HUES64 (cell line): ENCODE measurements around the gene ZG16B.

Source experiments
- H3K27ac ChIP-seq: 2 replicates; pipeline ENCODE4 v1.7.0; 2013; ENCODE audit warnings: low read depth, low read length, inconsistent platforms
- H3K27me3 ChIP-seq: 2 replicates; pipeline ENCODE4 v1.6.1; 2013; ENCODE audit warnings: mild to moderate bottlenecking, low read length; ENCODE audit not compliant: insufficient read depth
- H3K36me3 ChIP-seq: 2 replicates; pipeline ENCODE4 v1.6.1; 2013; ENCODE audit warnings: mild to moderate bottlenecking, low read length; ENCODE audit not compliant: insufficient read depth
- H3K4me1 ChIP-seq: 2 replicates; pipeline ENCODE4 v1.6.1; 2013; ENCODE audit warnings: mild to moderate bottlenecking, low read length, moderate library complexity; ENCODE audit not compliant: insufficient read depth
- H3K4me3 ChIP-seq: 2 replicates; pipeline ENCODE4 v1.5.1; 2013; ENCODE audit warnings: mild to moderate bottlenecking, low read length, moderate library complexity
- H3K9ac ChIP-seq: 2 replicates; pipeline ENCODE4 v1.6.1; 2013; ENCODE audit warnings: mild to moderate bottlenecking, low read depth, low read length
- H3K9me3 ChIP-seq: 2 replicates; pipeline ENCODE4 v1.6.1; 2013; ENCODE audit warnings: low read depth, low read length; ENCODE audit not compliant: insufficient read depth
- WGBS: fragments of 150-250, 120-280 bp; methylation state at CpG from one replicate; pipeline ENCODE4 v1.1.7; 2013; ENCODE audit warnings: missing lambda C conversion rate; 5-methylcytosine and 5-hydroxymethylcytosine counted together

The ZG16B gene

DNA sequence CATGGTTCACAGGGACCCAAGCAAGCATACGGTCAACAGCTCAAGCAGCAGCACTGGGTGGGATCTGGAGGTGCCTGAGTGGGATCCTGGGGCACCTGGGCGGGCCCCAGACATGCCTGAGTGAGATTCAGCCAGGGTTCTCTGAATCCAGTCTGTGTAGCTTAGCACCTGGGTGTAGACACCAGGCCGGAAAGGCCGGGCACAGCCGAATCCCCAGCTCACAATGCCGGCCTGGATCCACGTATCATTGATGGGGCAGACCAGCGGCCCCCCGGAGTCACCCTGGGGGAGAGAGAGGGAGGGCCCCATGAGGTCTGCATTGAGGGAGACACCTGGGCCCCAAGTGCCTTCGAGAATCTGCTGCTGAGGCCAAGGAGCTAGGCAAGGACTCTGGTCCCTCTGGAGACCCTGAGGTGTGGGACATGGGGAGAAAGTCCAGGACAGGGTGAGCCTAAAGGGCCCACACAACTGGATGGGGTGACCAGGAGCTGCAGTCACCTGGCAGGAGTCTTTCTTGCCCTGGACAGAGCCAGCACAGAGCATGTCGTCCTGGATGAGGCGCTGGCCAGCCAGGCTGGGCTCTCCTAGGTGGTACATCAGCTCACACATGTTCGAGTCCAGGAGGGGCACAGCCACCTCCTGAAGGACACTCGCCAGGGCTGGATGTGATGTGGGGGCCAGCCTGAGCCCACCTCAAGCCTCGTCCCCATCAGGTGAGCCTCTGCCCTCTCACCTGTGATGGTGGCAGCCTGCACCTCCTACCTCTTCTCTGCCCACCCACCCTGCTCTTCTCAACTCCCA, 9.7 kb downstream of the ZG16B start:
- H3K36me3 ChIP-seq: no peaks in the 10 kb centered on the region
- no peak overlapping the region for H3K9ac ChIP-seq
- 92% methylated on average over 15 of the region's 15 CpGs for WGBS
- no peaks in the 10 kb centered on the region for H3K9me3 ChIP-seq
- no peaks in the 10 kb centered on the region for H3K27me3 ChIP-seq
- no peak overlapping the region for H3K27ac ChIP-seq
- H3K4me1 ChIP-seq: peaks cover 9% of the 10 kb centered on the region; the same call in 1 of the 2 replicates
- H3K4me3 ChIP-seq: no peak overlapping the region

DNA sequence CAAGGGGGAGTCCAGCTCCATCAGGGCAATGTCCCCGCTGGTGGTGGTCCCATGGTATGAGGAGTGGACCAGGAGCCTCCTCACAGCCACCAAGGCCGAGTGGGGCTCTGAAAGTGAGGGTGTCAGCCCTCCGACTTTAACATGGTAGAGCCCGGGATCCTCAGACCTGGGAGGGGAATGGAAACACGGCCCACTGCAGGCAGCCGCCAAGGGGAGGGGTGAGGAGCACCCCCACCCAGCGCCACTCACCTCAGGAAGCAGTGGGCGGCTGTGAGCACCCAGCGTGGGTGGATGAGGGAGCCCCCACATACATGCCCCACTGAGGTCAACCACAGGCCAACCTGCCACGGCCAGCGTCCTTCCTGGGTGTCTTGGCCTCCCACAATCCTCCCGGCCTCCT, 10.8 kb downstream of the ZG16B start:
- Histone ChIP-seq H3K27me3 (no peaks in the 10 kb centered on the region), H3K9ac (no peak overlapping the region), H3K27ac (no peak overlapping the region), H3K4me3 (no peak overlapping the region), H3K9me3 (no peaks in the 10 kb centered on the region), H3K36me3 (no peaks in the 10 kb centered on the region), H3K4me1 (peaks cover 8% of the 10 kb centered on the region; the same call in 1 of the 2 replicates)
- WGBS: 89% methylated on average over 12 of the region's 12 CpGs

DNA sequence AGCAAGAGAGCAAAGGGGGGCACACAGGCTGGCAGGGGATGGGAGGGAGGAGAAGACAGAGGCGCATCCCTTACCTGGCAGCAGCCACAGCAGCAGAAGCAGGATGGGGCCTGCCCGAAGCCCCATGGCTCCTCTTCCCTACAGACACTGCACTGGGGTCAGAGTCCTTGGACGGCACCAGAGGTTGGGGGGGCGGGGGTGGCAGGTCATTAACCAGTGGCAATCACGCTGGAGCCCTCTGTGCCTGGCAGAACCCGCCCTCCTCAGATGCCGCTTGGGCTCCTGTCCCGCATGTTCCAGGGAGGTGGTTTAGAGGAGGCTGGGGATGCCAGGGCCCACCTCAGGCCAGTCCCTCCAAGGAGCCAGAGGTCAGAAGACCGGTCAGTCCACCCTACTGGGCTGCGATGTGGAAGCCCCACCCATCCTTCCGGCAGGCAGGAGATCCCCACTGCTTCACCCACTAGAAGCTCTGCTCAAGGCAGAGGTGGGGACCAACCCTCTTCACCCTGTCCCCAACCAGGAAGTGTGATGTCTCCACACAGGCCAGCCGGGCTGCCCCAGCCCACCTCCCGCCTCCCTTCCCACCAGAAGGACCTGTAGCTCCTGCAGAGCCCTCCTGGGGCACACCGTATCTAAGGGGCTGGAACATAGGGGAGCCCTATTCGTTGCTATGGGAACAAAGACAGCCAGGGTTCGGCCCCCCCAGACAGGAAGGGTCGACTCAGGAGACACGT, 11.7 kb downstream of the ZG16B start:
- 89% methylated on average over 18 of the region's 18 CpGs for WGBS
- H3K9me3 ChIP-seq: no peaks in the 10 kb centered on the region
- no peak overlapping the region for H3K27ac ChIP-seq
- H3K36me3 ChIP-seq: no peaks in the 10 kb centered on the region
- H3K4me3 ChIP-seq: no peak overlapping the region
- peaks cover 4% of the 10 kb centered on the region; the same call in 1 of the 2 replicates for H3K4me1 ChIP-seq
- H3K27me3 ChIP-seq: no peaks in the 10 kb centered on the region
- H3K9ac ChIP-seq: no peak overlapping the region

DNA sequence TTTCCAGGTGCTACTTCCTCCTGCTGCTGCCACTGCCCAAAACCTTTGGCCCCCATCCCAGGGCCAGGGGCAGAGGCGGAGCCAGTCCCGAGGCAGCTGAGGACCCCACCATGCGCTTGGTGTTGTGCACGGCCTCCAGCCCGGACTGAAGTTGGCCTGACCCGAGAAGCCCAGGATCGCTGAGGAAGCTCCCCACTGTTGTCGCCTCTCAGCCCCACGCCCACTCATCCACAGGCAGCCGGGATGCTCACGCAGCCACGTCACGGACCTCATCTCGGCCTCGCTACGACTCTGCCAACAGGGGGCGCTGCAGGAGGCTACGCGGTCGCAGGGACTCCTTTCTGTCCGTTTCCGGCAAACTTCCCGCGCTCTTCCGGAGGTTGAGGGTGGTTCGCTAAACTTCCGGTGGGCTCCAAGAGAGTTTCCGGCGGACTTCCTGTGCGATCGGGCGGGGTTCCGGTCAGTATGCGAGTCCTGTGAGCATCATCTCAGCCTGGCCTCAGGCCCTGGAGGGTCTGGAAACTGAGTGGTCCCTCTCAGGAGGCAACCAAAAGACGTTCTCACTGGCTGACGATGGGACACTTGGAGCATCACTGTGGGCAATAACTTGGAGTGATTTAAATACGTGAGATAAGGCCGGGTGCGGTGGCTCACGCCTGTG, 12.4 kb downstream of the ZG16B start:
- Histone ChIP-seq H3K4me3 (no peak overlapping the region), H3K9ac (no peak overlapping the region), H3K4me1 (peaks cover 4% of the 10 kb centered on the region; the same call in 1 of the 2 replicates), H3K27me3 (no peaks in the 10 kb centered on the region), H3K27ac (no peak overlapping the region), H3K9me3 (no peaks in the 10 kb centered on the region), H3K36me3 (no peaks in the 10 kb centered on the region)
- WGBS: 80% methylated on average over 40 of the region's 40 CpGs

DNA sequence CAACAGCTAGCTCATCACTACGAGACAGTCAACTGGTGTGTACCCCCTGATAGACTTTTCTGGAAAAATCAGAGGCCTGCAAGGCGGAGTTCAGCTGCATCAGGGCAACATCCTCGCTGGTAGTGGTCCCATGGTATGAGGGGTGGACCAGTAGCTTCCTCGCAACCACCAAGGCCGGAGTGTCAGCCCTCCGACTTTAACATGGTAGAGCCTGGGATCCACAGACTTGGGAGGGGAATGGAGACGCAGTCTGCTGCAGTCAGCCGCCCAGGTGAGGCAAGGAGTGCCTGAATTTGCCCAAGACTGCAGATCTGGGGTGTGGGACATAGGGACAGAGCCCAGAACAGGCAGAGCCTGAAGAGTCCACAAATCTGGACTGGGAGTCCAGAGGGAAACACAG, 13.4 kb downstream of the ZG16B start:
- Histone ChIP-seq H3K27ac (no peak overlapping the region), H3K4me3 (no peak overlapping the region), H3K9me3 (no peaks in the 10 kb centered on the region), H3K36me3 (no peaks in the 10 kb centered on the region), H3K27me3 (no peaks in the 10 kb centered on the region), H3K4me1 (peaks cover 4% of the 10 kb centered on the region; the same call in 1 of the 2 replicates), H3K9ac (no peak overlapping the region)
- WGBS: 87% methylated on average over 8 of the region's 8 CpGs

DNA sequence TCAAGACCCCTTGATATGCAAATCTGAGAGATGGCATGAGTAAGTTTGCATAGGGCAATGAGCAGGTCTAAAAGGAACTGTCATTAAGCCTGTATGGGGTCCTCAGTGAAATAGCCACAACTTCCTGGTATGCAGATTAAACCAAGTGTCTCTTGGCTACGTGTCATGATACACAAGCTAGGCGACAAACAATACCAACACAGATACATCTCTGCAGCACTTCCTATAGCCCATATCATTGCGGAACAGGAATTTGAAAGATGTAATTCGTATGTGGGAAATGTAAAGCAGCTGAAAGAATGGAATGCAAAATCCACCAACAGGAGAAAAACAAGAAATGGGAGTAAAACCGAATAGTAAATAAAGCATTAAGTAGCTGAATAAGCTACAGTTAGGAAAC, 15.0 kb downstream of the ZG16B start:
- H3K27ac ChIP-seq: no peak overlapping the region
- peaks cover 4% of the 10 kb centered on the region; the same call in 1 of the 2 replicates for H3K4me1 ChIP-seq
- WGBS: 64% methylated on average over 5 of the region's 5 CpGs
- H3K27me3 ChIP-seq: 0 out of 2 replicates have a peak, but pooled peaks cover 4% of the 10 kb centered on the region
- H3K4me3 ChIP-seq: no peak overlapping the region
- no peak overlapping the region for H3K9ac ChIP-seq
- no peaks in the 10 kb centered on the region for H3K36me3 ChIP-seq
- H3K9me3 ChIP-seq: no peaks in the 10 kb centered on the region

DNA sequence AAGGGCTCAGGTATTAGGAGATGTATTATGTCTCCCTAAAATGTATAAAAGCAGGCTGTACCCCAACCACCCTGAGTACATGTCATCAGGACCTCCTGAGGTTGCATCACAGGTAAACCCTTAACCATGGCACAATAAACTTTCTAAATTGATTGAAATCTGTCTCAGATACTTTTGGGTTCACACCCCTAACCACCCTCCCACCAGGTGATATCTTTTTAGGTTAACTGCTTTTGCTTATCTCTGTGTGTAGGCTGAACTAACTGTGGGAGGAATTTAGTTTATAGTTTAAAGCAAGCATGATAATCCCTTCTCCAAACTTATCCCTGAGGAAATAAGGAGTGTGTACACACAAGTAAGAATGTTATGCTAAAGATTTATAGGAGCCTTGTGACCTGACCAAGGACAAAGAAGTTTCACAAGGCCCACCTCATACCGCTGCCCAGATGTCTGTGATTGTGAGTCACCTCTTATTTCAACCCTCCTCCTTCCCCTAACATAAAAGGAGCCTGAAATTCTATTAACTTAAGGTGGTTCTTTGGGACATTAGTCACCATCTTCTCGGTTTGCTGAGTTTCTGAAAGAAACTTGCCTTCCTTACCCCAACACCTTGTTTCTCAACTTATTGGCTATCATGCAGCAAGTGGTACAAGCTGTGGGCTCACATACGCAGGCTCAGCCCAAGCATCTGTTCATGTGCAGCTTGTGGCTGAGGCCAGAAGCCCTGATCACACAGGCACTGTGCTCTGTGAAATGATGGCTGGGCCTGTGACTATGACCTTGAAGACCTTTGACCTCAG, 16.6 kb downstream of the ZG16B start:
- Histone ChIP-seq H3K4me1 (peaks cover 4% of the 10 kb centered on the region; the same call in 1 of the 2 replicates), H3K27ac (no peak overlapping the region), H3K36me3 (no peaks in the 10 kb centered on the region), H3K4me3 (no peak overlapping the region), H3K9me3 (no peaks in the 10 kb centered on the region), H3K9ac (no peak overlapping the region), H3K27me3 (peaks cover 6% of the 10 kb centered on the region; the same call in 1 of the 2 replicates)
- 68% methylated on average over 3 of the region's 3 CpGs for WGBS

DNA sequence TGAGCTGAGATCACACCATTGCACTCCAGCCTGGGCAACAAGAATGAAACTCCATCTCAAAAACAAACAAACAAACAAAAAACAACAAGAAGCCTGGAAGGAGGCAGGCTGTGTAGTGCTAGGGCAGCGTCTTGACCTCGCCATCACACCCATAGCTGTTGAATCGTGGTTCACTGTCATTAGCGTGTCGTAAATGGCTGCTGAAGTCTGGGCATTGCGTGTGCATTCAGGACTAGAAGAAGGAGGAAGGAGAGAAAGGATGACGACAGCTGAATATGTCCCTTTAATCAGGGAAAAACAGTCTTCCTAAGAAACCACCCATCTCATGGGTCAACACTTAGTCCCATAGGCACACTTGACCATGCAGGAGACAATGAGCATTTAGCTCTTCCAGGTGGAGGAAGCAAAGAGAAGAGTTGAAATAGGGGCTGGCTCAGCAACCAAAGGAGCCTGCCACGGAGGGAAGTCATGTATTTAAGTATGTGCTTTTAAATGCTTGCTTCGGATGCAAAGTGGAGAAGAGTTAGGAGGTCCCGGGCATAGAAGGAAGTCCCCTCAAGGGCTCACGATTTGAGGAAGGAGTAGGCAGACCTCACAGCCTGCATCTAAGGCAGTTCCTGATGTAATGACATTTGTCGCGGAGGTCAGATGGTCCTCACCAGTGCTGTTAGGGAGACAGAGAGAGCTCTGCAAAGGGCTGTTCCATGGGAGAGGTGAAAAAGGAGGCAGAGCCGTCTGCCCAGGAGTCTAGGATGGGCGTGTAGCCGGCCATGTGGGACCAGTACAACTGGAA, 19.0 kb downstream of the ZG16B start:
- peaks cover 2% of the 10 kb centered on the region; the same call in 1 of the 2 replicates for H3K9me3 ChIP-seq
- no peak overlapping the region for H3K4me3 ChIP-seq
- WGBS: 89% methylated on average over 16 of the region's 16 CpGs
- H3K9ac ChIP-seq: no peak overlapping the region
- H3K27me3 ChIP-seq: peaks cover 6% of the 10 kb centered on the region; the same call in 1 of the 2 replicates
- H3K4me1 ChIP-seq: peaks cover 4% of the 10 kb centered on the region; the same call in 1 of the 2 replicates
- no peaks in the 10 kb centered on the region for H3K36me3 ChIP-seq
- no peak overlapping the region for H3K27ac ChIP-seq

DNA sequence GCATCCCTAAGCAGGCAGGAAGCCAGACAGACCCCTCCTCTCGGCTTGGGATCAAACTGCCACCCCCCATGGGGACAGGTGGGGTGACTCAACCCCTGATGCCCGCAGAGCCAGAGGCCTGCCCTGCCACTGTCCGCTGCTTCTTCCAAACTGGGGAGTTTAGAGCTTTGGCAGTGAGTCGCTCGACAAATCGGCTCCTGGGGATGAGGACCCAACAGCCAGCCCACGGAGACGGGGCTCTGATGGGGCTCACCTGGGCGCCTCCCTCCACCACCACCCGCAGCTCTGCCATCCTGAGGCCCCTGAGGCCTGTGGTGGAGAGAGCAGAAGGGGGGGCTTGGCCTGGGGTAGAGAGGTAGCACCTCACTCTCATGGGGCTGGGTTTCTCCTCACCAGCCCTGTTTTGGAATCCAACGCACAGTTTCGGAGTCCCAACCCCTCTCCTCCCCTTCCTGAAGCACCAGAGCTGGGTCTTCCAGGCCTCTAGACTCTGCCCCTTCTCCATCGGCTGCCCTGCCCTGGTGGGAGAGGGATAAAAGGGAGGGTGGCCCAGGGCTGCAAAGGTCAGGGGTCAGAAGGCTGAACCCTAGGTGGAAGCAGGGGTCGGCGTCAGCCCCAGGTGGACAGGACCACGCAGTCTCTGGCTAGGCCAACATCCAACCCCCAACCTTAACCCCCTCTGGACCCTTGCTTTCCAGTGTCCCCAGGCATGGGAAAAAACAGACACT, 22.1 kb downstream of the ZG16B start:
- Histone ChIP-seq H3K9me3 (peaks cover 10% of the 10 kb centered on the region), H3K9ac (no peak overlapping the region), H3K4me3 (no peak overlapping the region), H3K27me3 (peaks cover 7% of the 10 kb centered on the region; the same call in 1 of the 2 replicates), H3K4me1 (no peaks in the 10 kb centered on the region), H3K27ac (no peak overlapping the region), H3K36me3 (no peaks in the 10 kb centered on the region)
- WGBS: 89% methylated on average over 15 of the region's 16 CpGs
